GM10266 (cell line): ENCODE results near the gene NTNG1.

Experiments
- DNase-seq: peaks from one replicate; pipeline ENCODE4 v3.0.0; 2012; ENCODE audit errors: extremely low spot score
- TF ChIP-seq, protein P1 (sequence below): IDR thresholded peaks from 2 replicates; pipeline ENCODE4 v1.5.1; 2012; ENCODE audit warnings: mild to moderate bottlenecking, low read depth; ENCODE audit not compliant: control insufficient read depth, insufficient read depth; ENCODE audit errors: missing control alignments

The NTNG1 gene

GRCh38 chr1:107499139-107499744, 358.4 kb downstream of the NTNG1 start:
- peak; percentile 37 for DNase-seq
- TF ChIP-seq, protein P1, sequence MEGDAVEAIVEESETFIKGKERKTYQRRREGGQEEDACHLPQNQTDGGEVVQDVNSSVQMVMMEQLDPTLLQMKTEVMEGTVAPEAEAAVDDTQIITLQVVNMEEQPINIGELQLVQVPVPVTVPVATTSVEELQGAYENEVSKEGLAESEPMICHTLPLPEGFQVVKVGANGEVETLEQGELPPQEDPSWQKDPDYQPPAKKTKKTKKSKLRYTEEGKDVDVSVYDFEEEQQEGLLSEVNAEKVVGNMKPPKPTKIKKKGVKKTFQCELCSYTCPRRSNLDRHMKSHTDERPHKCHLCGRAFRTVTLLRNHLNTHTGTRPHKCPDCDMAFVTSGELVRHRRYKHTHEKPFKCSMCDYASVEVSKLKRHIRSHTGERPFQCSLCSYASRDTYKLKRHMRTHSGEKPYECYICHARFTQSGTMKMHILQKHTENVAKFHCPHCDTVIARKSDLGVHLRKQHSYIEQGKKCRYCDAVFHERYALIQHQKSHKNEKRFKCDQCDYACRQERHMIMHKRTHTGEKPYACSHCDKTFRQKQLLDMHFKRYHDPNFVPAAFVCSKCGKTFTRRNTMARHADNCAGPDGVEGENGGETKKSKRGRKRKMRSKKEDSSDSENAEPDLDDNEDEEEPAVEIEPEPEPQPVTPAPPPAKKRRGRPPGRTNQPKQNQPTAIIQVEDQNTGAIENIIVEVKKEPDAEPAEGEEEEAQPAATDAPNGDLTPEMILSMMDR, result no peak

- TF ChIP-seq, protein P1, result no peak
- DNase-seq, result no peak
Observed at GRCh38 chr1:107501081-107501605, 360.3 kb downstream of the NTNG1 start.

DNA sequence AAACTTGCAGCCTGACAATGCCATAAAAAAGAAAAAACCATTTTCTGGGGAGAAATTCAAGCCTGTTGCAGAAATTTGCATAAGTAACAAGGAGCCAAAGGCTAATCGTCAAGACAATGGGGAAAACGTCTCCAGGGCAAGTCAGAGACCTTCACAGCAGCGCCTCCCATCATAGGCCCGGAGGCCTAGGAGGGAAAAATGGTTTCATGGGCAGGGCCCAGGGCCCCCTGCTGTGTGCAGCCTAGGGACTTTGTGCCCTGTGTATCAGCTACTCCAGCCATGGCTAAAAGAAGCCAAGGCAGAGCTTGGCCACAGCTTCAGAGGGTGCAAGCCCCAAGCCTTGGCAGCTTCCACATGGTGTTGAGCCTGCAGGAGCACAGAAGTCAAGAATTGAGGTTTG, 369.5 kb downstream of the NTNG1 start:
- TF ChIP-seq, protein P1, result no peak
- no peak for DNase-seq

DNA sequence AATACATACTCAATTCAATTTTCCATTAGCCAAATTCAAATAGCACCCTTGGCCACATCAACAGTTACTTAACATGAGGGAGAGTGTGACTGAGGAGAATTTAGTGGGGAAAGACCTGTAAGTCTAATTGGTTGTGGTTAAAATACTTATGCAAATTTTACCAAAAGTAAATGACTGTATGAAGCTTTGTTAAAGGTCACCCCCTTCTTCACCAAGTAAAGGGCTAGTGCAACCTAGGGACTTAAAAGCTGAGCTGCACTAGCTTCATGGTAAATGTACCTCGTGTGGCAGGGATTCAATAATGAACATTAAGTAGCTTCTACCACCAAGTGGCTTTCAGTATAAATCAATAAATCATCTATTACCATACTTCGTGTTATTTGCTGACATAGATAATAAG, 372.0 kb downstream of the NTNG1 start:
- TF ChIP-seq, protein P1, result no peak

DNA sequence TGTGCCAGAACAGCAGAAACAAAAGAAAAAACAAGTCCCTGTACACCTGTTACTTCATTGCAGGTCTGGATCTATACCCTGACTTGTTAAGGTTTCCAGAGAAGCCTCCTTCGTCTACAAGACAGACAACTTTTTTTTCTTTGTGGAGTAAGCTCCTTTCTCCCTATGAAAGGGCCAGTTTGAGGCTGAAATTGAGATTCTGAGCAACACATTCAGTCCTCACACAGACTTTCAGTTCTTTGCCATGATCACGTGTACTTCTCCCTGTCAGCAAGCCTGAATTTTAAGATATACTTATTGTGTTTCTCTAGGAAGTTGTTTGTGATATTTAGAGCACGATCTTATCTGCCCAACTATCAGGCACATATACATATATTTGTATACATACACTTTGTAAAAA, 374.0 kb downstream of the NTNG1 start:
- DNase-seq, result no peak
- TF ChIP-seq, protein P1, result no peak

More for the DNA sequence above, 372.0 kb downstream of the NTNG1 start:
- no peak for DNase-seq

GRCh38 chr1:107515702-107516101, 374.9 kb downstream of the NTNG1 start:
- TF ChIP-seq, protein P1, result no peak
- DNase-seq, result no peak

GRCh38 chr1:107523061-107523460, 382.2 kb downstream of the NTNG1 start:
- TF ChIP-seq, protein P1, result no peak
- DNase-seq, result no peak
